ENCODE data around the gene RALGPS1. TPM values are rescaled to one million over a fixed set of nuclear protein-coding genes. Genes with fewer than 3 reads are reported as not detected.

The RALGPS1 gene
- total RNA-seq, 4 donors from 2014 or later, result 2.2 to 10.3 (median 5.4) TPM

GRCh38 chr9:127098916-127099553, 184.5 kb downstream of the RALGPS1 start:
- Histone ChIP-seq H3K4me1 (peaks cover 0 to 7% of the 10 kb centered on the region in 2 donors), H3K9me3 (no peaks in the 10 kb centered on the region), H3K27me3 (no peaks in the 10 kb centered on the region), H3K36me3 (no peaks in the 10 kb centered on the region), H3K4me3 (no peak overlapping the region), H3K27ac (peak overlapping the region in 1 of 4 donors; percentile 8)
- DNase-seq, result no peak
- in situ Hi-C loops (cut with MboI; ENCODE audit: low sequenced_read_pairs in 4 of 4) (no loop called here), intact Hi-C loops (cut with DNase I; ENCODE audit: low total_unique reads) (no loop called here)
- TF ChIP-seq POLR2A (IDR thresholded peaks at IDR 0.05) (no peak), CTCF (IDR thresholded peaks at IDR 0.05 in 4 of 5, conservative IDR thresholded peaks at IDR 0.05 in 1 of 5) (no peak)
- no peak for ATAC-seq

GRCh38 chr9:127099664-127100063, 185.1 kb downstream of the RALGPS1 start:
- intact Hi-C loops (cut with DNase I; ENCODE audit: low total_unique reads) (loop anchor here (5.0 kb wide), 1 partner anchor 98 kb away; no protein-coding TSS in a partner anchor), in situ Hi-C loops (cut with MboI; ENCODE audit: low sequenced_read_pairs in 4 of 4) (no loop called here)
- Histone ChIP-seq H3K36me3 (no peaks in the 10 kb centered on the region), H3K27ac (no peak overlapping the region), H3K4me1 (peaks cover 0 to 12% of the 10 kb centered on the region in 2 donors), H3K4me3 (no peak overlapping the region), H3K9me3 (no peaks in the 10 kb centered on the region), H3K27me3 (no peaks in the 10 kb centered on the region)
- no peak for DNase-seq
- TF ChIP-seq CTCF (IDR thresholded peaks at IDR 0.05 in 4 of 5, conservative IDR thresholded peaks at IDR 0.05 in 1 of 5) (no peak), POLR2A (IDR thresholded peaks at IDR 0.05) (no peak)
- no peak for ATAC-seq

GRCh38 chr9:127102176-127102575, 187.6 kb downstream of the RALGPS1 start:
- ATAC-seq, result no peak

GRCh38 chr9:127102788-127103187, 188.2 kb downstream of the RALGPS1 start:
- in situ Hi-C loops (cut with MboI; ENCODE audit: low sequenced_read_pairs in 4 of 4) (no loop called here), intact Hi-C loops (cut with DNase I; ENCODE audit: low total_unique reads) (loop anchor here (5.0 kb wide), 1 partner anchor 95 kb away; no protein-coding TSS in a partner anchor)
- no peak for ATAC-seq
- no peak for TF ChIP-seq POLR2A (IDR thresholded peaks at IDR 0.05)
- no peak for TF ChIP-seq CTCF (IDR thresholded peaks at IDR 0.05 in 4 of 5, conservative IDR thresholded peaks at IDR 0.05 in 1 of 5)
- Histone ChIP-seq H3K4me1 (peaks cover 5 to 25% of the 10 kb centered on the region in 2 donors), H3K27ac (no peak overlapping the region), H3K4me3 (no peak overlapping the region), H3K9me3 (no peaks in the 10 kb centered on the region), H3K36me3 (no peaks in the 10 kb centered on the region), H3K27me3 (no peaks in the 10 kb centered on the region)
- no peak for DNase-seq

More at GRCh38 chr9:127102176-127102575, 187.6 kb downstream of the RALGPS1 start:
- no peak for TF ChIP-seq CTCF (IDR thresholded peaks at IDR 0.05 in 4 of 5, conservative IDR thresholded peaks at IDR 0.05 in 1 of 5)
- TF ChIP-seq POLR2A (IDR thresholded peaks at IDR 0.05), result no peak
- in situ Hi-C loops (cut with MboI; ENCODE audit: low sequenced_read_pairs in 4 of 4) (no loop called here), intact Hi-C loops (cut with DNase I; ENCODE audit: low total_unique reads) (loop anchor here (5.0 kb wide), 1 partner anchor 95 kb away; no protein-coding TSS in a partner anchor)
- H3K4me3 ChIP-seq, result no peak overlapping the region
- H3K27ac ChIP-seq, result no peak overlapping the region
- H3K4me1 ChIP-seq, result peaks cover 0 to 19% of the 10 kb centered on the region in 2 donors
- no peak for DNase-seq
- no peaks in the 10 kb centered on the region for H3K36me3 ChIP-seq
- no peaks in the 10 kb centered on the region for H3K27me3 ChIP-seq
- H3K9me3 ChIP-seq, result no peaks in the 10 kb centered on the region

All from gastrocnemius medialis (tissue), 4 donors.